Neural cell (in vitro differentiated cells): Measurements from ENCODE around the gene LSM10. TPM values are rescaled to one million over a fixed set of nuclear protein-coding genes. Genes with fewer than 3 reads are reported as not detected.
A peak's percentile ranks its signal among the peaks of the same experiment; 100 is the strongest.

Experiments
- H2AFZ ChIP-seq: fragments of 200-600, 300-800 bp; sonication (generic), shearing (Covaris generic); 2 replicates; pipeline ENCODE4 v1.6.0; 2014; ENCODE audit warnings: low read depth, mild to moderate bottlenecking, antibody characterized with exemption, low read length, moderate library complexity
- H3F3A ChIP-seq: fragments of 200-600 bp; shearing (Covaris generic); 2 replicates; pipeline ENCODE4 v1.6.1; 2016; ENCODE audit warnings: mild to moderate bottlenecking, moderate library complexity, mixed read lengths, antibody characterized with exemption, low read length; ENCODE audit not compliant: insufficient read depth, poor library complexity, severe bottlenecking
- H3K27ac ChIP-seq: fragments of 200-600, 300-800 bp; sonication (generic), shearing (Covaris generic); 2 replicates; pipeline ENCODE4 v1.5.1; 2014; ENCODE audit warnings: mild to moderate bottlenecking, low read length, moderate library complexity
- H3K27me3 ChIP-seq: fragments of 300-800, 200-600 bp; sonication (generic), shearing (Covaris generic); 2 replicates; pipeline ENCODE4 v1.6.0; 2014; ENCODE audit warnings: mild to moderate bottlenecking, low read depth, low read length, moderate library complexity; ENCODE audit not compliant: insufficient read depth
- H3K36me3 ChIP-seq: fragments of 300-800, 200-600 bp; sonication (generic), shearing (Covaris generic); 2 replicates; pipeline ENCODE4 v1.5.1; 2014; ENCODE audit warnings: mild to moderate bottlenecking, antibody characterized with exemption, low read length, moderate library complexity; ENCODE audit not compliant: insufficient read depth
- H3K4me2 ChIP-seq: fragments of 300-800, 200-600 bp; sonication (generic), shearing (Covaris generic); 2 replicates; pipeline ENCODE4 v1.6.0; 2014; ENCODE audit warnings: mild to moderate bottlenecking, low read length
- H3K4me3 ChIP-seq: fragments of 300-800, 200-600 bp; sonication (generic), shearing (Covaris generic); 2 replicates; pipeline ENCODE4 v1.5.1; 2014; ENCODE audit warnings: mild to moderate bottlenecking, low read length, moderate library complexity
- H3K79me2 ChIP-seq: fragments of 200-600 bp; shearing (Covaris generic); replicated peaks from 2 replicates; pipeline ENCODE4 v1.6.0; 2014; ENCODE audit warnings: mild to moderate bottlenecking, low read length, moderate library complexity; ENCODE audit not compliant: insufficient read depth
- H3K9ac ChIP-seq: fragments of 300-800, 200-600 bp; sonication (generic), shearing (Covaris generic); 2 replicates; pipeline ENCODE4 v1.6.1; 2016; ENCODE audit warnings: mild to moderate bottlenecking, low read length, mixed read lengths
- H3K9me2 ChIP-seq: fragments of 200-600 bp; shearing (Covaris generic); 2 replicates; pipeline ENCODE4 v1.6.1; 2016; ENCODE audit warnings: mild to moderate bottlenecking, low read length, mixed read lengths; ENCODE audit not compliant: insufficient read depth
- H3K9me3 ChIP-seq: fragments of 200-600, 300-800 bp; sonication (generic), shearing (Covaris generic); 2 replicates; pipeline ENCODE4 v1.6.1; 2016; ENCODE audit warnings: mild to moderate bottlenecking, mixed run types, low read length, moderate library complexity, mixed read lengths
- H4K20me1 ChIP-seq: fragments of 200-600 bp; shearing (Covaris generic); 2 replicates; pipeline ENCODE4 v1.6.1; 2016; ENCODE audit warnings: mild to moderate bottlenecking, mixed run types; ENCODE audit not compliant: insufficient read depth
- CTCF ChIP-seq: fragments of 450-650 bp; IDR thresholded peaks from 2 replicates; pipeline ENCODE4 v1.5.1; 2014; ENCODE audit warnings: antibody characterized with exemption, mild to moderate bottlenecking, moderate library complexity; ENCODE audit not compliant: poor library complexity, severe bottlenecking
- EP300 ChIP-seq: fragments of 450-650 bp; conservative IDR thresholded peaks from 2 replicates; pipeline ENCODE4 v1.6.1; 2014; ENCODE audit warnings: antibody characterized with exemption, mild to moderate bottlenecking, moderate library complexity; ENCODE audit not compliant: poor library complexity, severe bottlenecking
- EZH2 ChIP-seq: fragments of 200-600, 300-800 bp; shearing (Covaris generic), sonication (generic); IDR thresholded peaks from 2 replicates; pipeline ENCODE4 v1.6.1; 2014; ENCODE audit warnings: antibody characterized with exemption, low read length, borderline replicate concordance, mild to moderate bottlenecking; ENCODE audit not compliant: insufficient read depth, poor library complexity, severe bottlenecking
- MXI1 ChIP-seq: fragments of 450-650 bp; conservative IDR thresholded peaks from 2 replicates; pipeline ENCODE4 v1.6.1; 2014; ENCODE audit warnings: antibody characterized with exemption, mild to moderate bottlenecking; ENCODE audit not compliant: poor library complexity, severe bottlenecking
- POLR2AphosphoS5 ChIP-seq: IDR thresholded peaks from 2 replicates; pipeline ENCODE4 v1.6.1; 2012
- RAD21 ChIP-seq: fragments of 450-650 bp; conservative IDR thresholded peaks from 2 replicates; pipeline ENCODE4 v1.6.1; 2014; ENCODE audit warnings: antibody characterized with exemption, mild to moderate bottlenecking, moderate library complexity
- SMC3 ChIP-seq: fragments of 450-650 bp; conservative IDR thresholded peaks from 2 replicates; pipeline ENCODE4 v1.6.1; 2014; ENCODE audit warnings: antibody characterized with exemption, mild to moderate bottlenecking, moderate library complexity; ENCODE audit not compliant: poor library complexity
- TAF1 ChIP-seq: IDR thresholded peaks from 2 replicates; pipeline ENCODE4 v1.6.1; 2012; ENCODE audit warnings: low read depth
- polyA plus RNA-seq: library from polyadenylated mRNA; depleted of rRNA; stranded (reverse); fragments of >200 nt; gene quantifications from 2 replicates; pipeline ENCODE4 v1.2.3, GENCODE V29; 2014
- TF ChIP-seq, protein P1 (sequence below): IDR thresholded peaks from 2 replicates; pipeline ENCODE4 v1.6.1; 2012; ENCODE audit warnings: borderline replicate concordance

Gene LSM10
- polyA plus RNA-seq, 1 donor from 2014 or later = 1.3 TPM

GRCh38 chr1:36401602-36402503, 4.1 kb upstream of the LSM10 start:
- TF ChIP-seq RAD21 (no peak), CTCF (no peak), SMC3 (no peak), POLR2AphosphoS5 (no peak), MXI1 (no peak), EZH2 (no peak), EP300 (no peak)
- TF ChIP-seq, protein P1, sequence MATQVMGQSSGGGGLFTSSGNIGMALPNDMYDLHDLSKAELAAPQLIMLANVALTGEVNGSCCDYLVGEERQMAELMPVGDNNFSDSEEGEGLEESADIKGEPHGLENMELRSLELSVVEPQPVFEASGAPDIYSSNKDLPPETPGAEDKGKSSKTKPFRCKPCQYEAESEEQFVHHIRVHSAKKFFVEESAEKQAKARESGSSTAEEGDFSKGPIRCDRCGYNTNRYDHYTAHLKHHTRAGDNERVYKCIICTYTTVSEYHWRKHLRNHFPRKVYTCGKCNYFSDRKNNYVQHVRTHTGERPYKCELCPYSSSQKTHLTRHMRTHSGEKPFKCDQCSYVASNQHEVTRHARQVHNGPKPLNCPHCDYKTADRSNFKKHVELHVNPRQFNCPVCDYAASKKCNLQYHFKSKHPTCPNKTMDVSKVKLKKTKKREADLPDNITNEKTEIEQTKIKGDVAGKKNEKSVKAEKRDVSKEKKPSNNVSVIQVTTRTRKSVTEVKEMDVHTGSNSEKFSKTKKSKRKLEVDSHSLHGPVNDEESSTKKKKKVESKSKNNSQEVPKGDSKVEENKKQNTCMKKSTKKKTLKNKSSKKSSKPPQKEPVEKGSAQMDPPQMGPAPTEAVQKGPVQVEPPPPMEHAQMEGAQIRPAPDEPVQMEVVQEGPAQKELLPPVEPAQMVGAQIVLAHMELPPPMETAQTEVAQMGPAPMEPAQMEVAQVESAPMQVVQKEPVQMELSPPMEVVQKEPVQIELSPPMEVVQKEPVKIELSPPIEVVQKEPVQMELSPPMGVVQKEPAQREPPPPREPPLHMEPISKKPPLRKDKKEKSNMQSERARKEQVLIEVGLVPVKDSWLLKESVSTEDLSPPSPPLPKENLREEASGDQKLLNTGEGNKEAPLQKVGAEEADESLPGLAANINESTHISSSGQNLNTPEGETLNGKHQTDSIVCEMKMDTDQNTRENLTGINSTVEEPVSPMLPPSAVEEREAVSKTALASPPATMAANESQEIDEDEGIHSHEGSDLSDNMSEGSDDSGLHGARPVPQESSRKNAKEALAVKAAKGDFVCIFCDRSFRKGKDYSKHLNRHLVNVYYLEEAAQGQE = no peak
- no peaks in the 10 kb centered on the region for H3K9me3 ChIP-seq
- H3K36me3 ChIP-seq = no peaks in the 10 kb centered on the region
- H3K4me3 ChIP-seq = peak overlapping the region; percentile 40
- no peaks in the 10 kb centered on the region for H3K9me2 ChIP-seq
- H3F3A ChIP-seq = no peaks in the 10 kb centered on the region
- H3K9ac ChIP-seq = no peak overlapping the region
- H3K4me2 ChIP-seq = no peak overlapping the region
- H2AFZ ChIP-seq = no peak overlapping the region
- no peaks in the 10 kb centered on the region for H3K79me2 ChIP-seq
- H4K20me1 ChIP-seq = no peaks in the 10 kb centered on the region
- no peak overlapping the region for H3K27ac ChIP-seq
- H3K27me3 ChIP-seq = no peaks in the 10 kb centered on the region

DNA sequence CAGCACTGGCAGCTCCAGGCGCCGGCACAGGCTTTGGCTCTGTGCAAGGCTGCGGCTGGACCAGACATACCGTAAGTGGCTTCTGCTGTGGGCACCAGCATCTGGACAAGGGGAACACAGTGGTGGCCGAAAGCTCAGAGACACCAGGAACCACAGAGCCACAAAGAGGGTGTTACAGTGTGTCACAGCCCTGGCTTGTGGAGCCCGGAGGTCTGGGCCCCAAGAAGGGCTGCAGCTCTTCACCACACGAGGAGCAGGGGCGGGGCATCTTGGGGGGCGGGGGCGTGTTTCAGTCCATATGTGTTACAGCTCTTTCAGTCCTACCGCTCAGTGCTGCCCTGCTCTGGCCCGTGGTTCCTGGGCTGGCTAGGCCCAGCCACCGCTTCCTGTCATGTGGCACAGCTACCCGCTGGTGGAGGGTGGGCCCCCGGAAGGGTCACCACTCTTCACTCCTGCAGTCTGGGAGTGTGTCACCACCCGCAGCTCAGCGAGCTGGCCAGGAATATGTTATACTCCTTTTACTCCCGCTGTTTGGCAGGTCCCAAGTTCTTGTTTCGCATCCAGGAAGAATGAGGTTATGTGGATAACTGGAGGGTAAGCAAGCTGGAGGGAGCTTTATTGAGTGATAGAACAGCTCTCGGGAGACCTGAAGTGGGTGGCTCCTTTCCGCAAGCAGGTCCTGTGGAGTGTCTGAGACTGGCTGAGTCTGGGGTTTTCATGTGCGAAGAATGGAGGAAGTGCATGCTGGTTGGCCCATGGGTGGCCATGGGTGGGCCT, 3.3 kb upstream of the LSM10 start:
- Histone ChIP-seq H3K27me3 (no peaks in the 10 kb centered on the region), H3F3A (no peaks in the 10 kb centered on the region), H4K20me1 (no peaks in the 10 kb centered on the region), H3K36me3 (no peaks in the 10 kb centered on the region), H3K9ac (peak overlapping the region; percentile 5), H3K27ac (no peak overlapping the region), H3K9me3 (no peaks in the 10 kb centered on the region), H3K79me2 (no peaks in the 10 kb centered on the region), H3K4me2 (no peak overlapping the region), H3K4me3 (peak overlapping the region; percentile 40), H2AFZ (no peak overlapping the region), H3K9me2 (no peaks in the 10 kb centered on the region)
- no peak for TF ChIP-seq EP300
- no peak for TF ChIP-seq POLR2AphosphoS5
- TF ChIP-seq EZH2 = no peak
- no peak for TF ChIP-seq RAD21
- no peak for TF ChIP-seq MXI1
- no peak for TF ChIP-seq SMC3
- TF ChIP-seq CTCF = no peak
- no peak for TF ChIP-seq TAF1
- TF ChIP-seq, protein P1 = no peak
